HCT116 (cell line): Measurements from ENCODE around the gene EPHB2. TPM values are rescaled to one million over a fixed set of nuclear protein-coding genes. Genes with fewer than 3 reads are reported as not detected.

ENCODE experiments used
- ATAC-seq: fragments of 200-7000 bp; cut with Tn5 transposase; 2 replicates; pipeline ENCODE4 v1.9.1; 2020; ENCODE audit warnings: mild to moderate bottlenecking, moderate library complexity
- BruUV-seq: library from RNA; stranded (reverse); fragments of 400-500 nt; replicated peaks from 2 replicates; lab custom pipeline; 2021; lab: Mats Ljungman, UMichigan
- CTCF ChIA-PET: fragments of 300-600 bp; sonication (Branson Sonifier 250); formaldehyde crosslinking; loops from one replicate; lab custom pipeline; 2021; ENCODE audit warnings: antibody characterized with exemption; lab: Charles Lee
- POLR2A ChIA-PET: fragments of 300-600, 350-600 bp; sonication (Branson Sonifier 250); formaldehyde crosslinking; loops from one replicate; lab custom pipeline; 2021; ENCODE audit warnings: antibody characterized with exemption; lab: Charles Lee
- RAD21 ChIA-PET, 2 experiments: fragments of 300-600 bp; sonication (Branson Sonifier 250); formaldehyde crosslinking; loops; one replicate each; lab custom pipeline; 2023; ENCODE audit warnings: low total read pairs in 2 of 2; ENCODE audit not compliant: uncharacterized antibody in 2 of 2, unreplicated experiment in 2 of 2, low non-redundant PET in 1 of 2; lab: Charles Lee
- DNase-seq: peaks from one replicate; pipeline ENCODE4 v3.0.0-alpha.2; 2010; ENCODE audit warnings: low read depth, low spot score
- H2AFZ ChIP-seq: fragments of 200-600 bp; shearing (Covaris generic), sonication (generic); 2 replicates; pipeline ENCODE4 v1.6.1; 2017; ENCODE audit warnings: low read depth, mixed run types, mixed read lengths, antibody characterized with exemption, low read length; ENCODE audit not compliant: poor library complexity, severe bottlenecking
- H3K27ac ChIP-seq: 2 replicates; pipeline ENCODE4 v1.5.1; 2012; ENCODE audit warnings: low read depth, low read length
- H3K27me3 ChIP-seq: fragments of 200-600 bp; sonication (generic); 2 replicates; pipeline ENCODE4 v1.6.1; 2016; ENCODE audit warnings: mixed run types, low read length, mixed read lengths; ENCODE audit not compliant: insufficient read depth
- H3K36me3 ChIP-seq, 2 experiments: fragments of 200-500 bp in 1 of 2; fragments of 200-600 bp in 1 of 2; sonication (Bioruptor generic) in 1 of 2; sonication (generic) in 1 of 2; 2 replicates each; pipeline versions ENCODE4 v1.5.1 to v1.6.1; 2014 to 2016; ENCODE audit warnings: low read length in 2 of 2, inconsistent platforms in 1 of 2, mixed read lengths in 1 of 2, mixed run types in 1 of 2; ENCODE audit not compliant: insufficient read depth in 2 of 2, control insufficient read depth in 1 of 2
- H3K4me1 ChIP-seq, 2 experiments: fragments of 200-600 bp in 1 of 2; sonication (generic) in 1 of 2; 2 replicates each; pipeline versions ENCODE4 v1.5.1 to v1.6.1; 2012 to 2017; ENCODE audit warnings: low read length in 2 of 2, inconsistent platforms in 1 of 2, mild to moderate bottlenecking in 1 of 2, mixed read lengths in 1 of 2, mixed run types in 1 of 2, moderate library complexity in 1 of 2; ENCODE audit not compliant: insufficient read depth in 2 of 2, control insufficient read depth in 1 of 2
- H3K4me2 ChIP-seq: fragments of 200-600 bp; sonication (generic); 2 replicates; pipeline ENCODE4 v1.6.1; 2017; ENCODE audit warnings: mixed run types, low read length, mixed read lengths
- H3K4me3 ChIP-seq, 2 experiments: fragments of 200-600 bp in 1 of 2; sonication (generic) in 1 of 2; replicated peaks in 1 of 2; 2 replicates each; pipeline ENCODE4 v1.5.1; 2011 to 2016; ENCODE audit warnings: low read length in 2 of 2, control low read depth in 1 of 2, low read depth in 1 of 2, mild to moderate bottlenecking in 1 of 2, mixed read lengths in 1 of 2, mixed run types in 1 of 2
- H3K79me2 ChIP-seq: fragments of 200-600 bp; sonication (generic); 2 replicates; pipeline ENCODE4 v1.6.1; 2017; ENCODE audit warnings: mild to moderate bottlenecking, mixed run types, low read length, moderate library complexity, mixed read lengths; ENCODE audit not compliant: insufficient read depth
- H3K9ac ChIP-seq: fragments of 200-600 bp; sonication (generic); 2 replicates; pipeline ENCODE4 v1.6.1; 2016; ENCODE audit warnings: low read length, mixed read lengths
- H3K9me2 ChIP-seq: fragments of 200-600 bp; sonication (generic), shearing (Covaris generic); 2 replicates; pipeline ENCODE4 v1.6.1; 2017; ENCODE audit warnings: mixed run types, mild to moderate bottlenecking, moderate library complexity; ENCODE audit not compliant: insufficient read depth
- H3K9me3 ChIP-seq, 2 experiments: fragments of 200-500 bp in 1 of 2; fragments of 200-600 bp in 1 of 2; sonication (Bioruptor generic) in 1 of 2; sonication (generic) in 1 of 2; 2 replicates each; pipeline ENCODE4 v1.6.1; 2014 to 2017; ENCODE audit warnings: low read length in 2 of 2, mixed read lengths in 2 of 2, inconsistent platforms in 1 of 2, low read depth in 1 of 2, mild to moderate bottlenecking in 1 of 2, mixed run types in 1 of 2, moderate library complexity in 1 of 2; ENCODE audit not compliant: control insufficient read depth in 1 of 2, insufficient read depth in 1 of 2
- H4K20me1 ChIP-seq: fragments of 200-600 bp; sonication (generic), shearing (Covaris generic); 2 replicates; pipeline ENCODE4 v1.6.1; 2017; ENCODE audit warnings: mixed run types, mild to moderate bottlenecking, moderate library complexity; ENCODE audit not compliant: insufficient read depth
- CBX3 ChIP-seq: IDR thresholded peaks from 2 replicates; pipeline ENCODE4 v1.6.1; 2012; ENCODE audit warnings: low read depth
- CEBPB ChIP-seq: IDR thresholded peaks from 2 replicates; pipeline ENCODE4 v1.6.1; 2012; ENCODE audit warnings: low read depth
- CTCF ChIP-seq, 3 experiments: fragments of 200-600 bp in 1 of 3; sonication (generic) in 1 of 3; IDR thresholded peaks in 2 of 3; conservative IDR thresholded peaks in 1 of 3; 2 replicates each; pipeline ENCODE4 v1.5.1; 2012 to 2017; ENCODE audit warnings: low read depth in 2 of 3, low read length in 2 of 3, antibody characterized with exemption in 1 of 3, borderline replicate concordance in 1 of 3, control low read depth in 1 of 3, mild to moderate bottlenecking in 1 of 3, mixed read lengths in 1 of 3, mixed run types in 1 of 3, moderate library complexity in 1 of 3; ENCODE audit not compliant: insufficient read depth in 1 of 3
- ELF1 ChIP-seq: IDR thresholded peaks from 2 replicates; pipeline ENCODE4 v1.6.1; 2012; ENCODE audit warnings: low read depth, borderline replicate concordance
- EZH2phosphoT487 ChIP-seq: fragments of 200-600 bp; IDR thresholded peaks from 2 replicates; pipeline ENCODE4 v1.6.1; 2018; ENCODE audit warnings: antibody characterized with exemption, borderline replicate concordance
- FOSL1 ChIP-seq: IDR thresholded peaks from 2 replicates; pipeline ENCODE4 v1.6.1; 2012; ENCODE audit warnings: low read depth
- JUND ChIP-seq: IDR thresholded peaks from 2 replicates; pipeline ENCODE4 v1.6.1; 2012
- POLR2A ChIP-seq: IDR thresholded peaks from 2 replicates; pipeline ENCODE4 v1.7.0; 2011; ENCODE audit warnings: borderline replicate concordance; ENCODE audit not compliant: insufficient read depth, insufficient read length; ENCODE audit errors: extremely low read depth
- POLR2AphosphoS5 ChIP-seq: IDR thresholded peaks from 2 replicates; pipeline ENCODE4 v1.6.1; 2011; ENCODE audit warnings: mild to moderate bottlenecking, low read depth, low read length, moderate library complexity
- RAD21 ChIP-seq: IDR thresholded peaks from 2 replicates; pipeline ENCODE4 v1.6.1; 2012; ENCODE audit warnings: low read depth, mild to moderate bottlenecking
- SIN3A ChIP-seq: IDR thresholded peaks from 2 replicates; pipeline ENCODE4 v1.6.1; 2012; ENCODE audit warnings: low read depth
- SRF ChIP-seq: IDR thresholded peaks from 2 replicates; pipeline ENCODE4 v1.6.1; 2012; ENCODE audit warnings: low read depth
- TCF7L2 ChIP-seq: IDR thresholded peaks from 2 replicates; pipeline ENCODE4 v1.7.0; 2011; ENCODE audit warnings: borderline replicate concordance, inconsistent platforms; ENCODE audit not compliant: insufficient read depth, insufficient read length; ENCODE audit errors: extremely low read depth
- YY1 ChIP-seq: IDR thresholded peaks from 2 replicates; pipeline ENCODE4 v1.6.1; 2011; ENCODE audit warnings: low read length, low read depth, moderate library complexity, mild to moderate bottlenecking; ENCODE audit not compliant: insufficient replicate concordance; ENCODE audit errors: extremely low read depth
- ZBTB33 ChIP-seq: IDR thresholded peaks from 2 replicates; pipeline ENCODE4 v1.6.1; 2011; ENCODE audit warnings: mild to moderate bottlenecking, low read length, moderate library complexity; ENCODE audit not compliant: insufficient replicate concordance; ENCODE audit errors: extremely low read depth
- intact Hi-C: fragments of 100-400 bp; cut with micrococcal nuclease; formaldehyde crosslinking; loops from 2 replicates; pipeline ENCODE4 v1.10.0; 2022
- total RNA-seq: library from RNA; stranded (reverse); gene quantifications from one replicate; pipeline ENCODE4 v1.2.1, GENCODE V29; 2021; ENCODE audit not compliant: unreplicated experiment

The EPHB2 gene
- total RNA-seq, 1 experiment from 2014 or later, result 19.5 TPM

GRCh38 chr1:22731924-22732720, 21.5 kb downstream of the EPHB2 start:
- no peak overlapping the region for H3K9ac ChIP-seq
- no peak overlapping the region for H3K4me3 ChIP-seq
- H3K27me3 ChIP-seq, result no peaks in the 10 kb centered on the region
- H3K79me2 ChIP-seq, result no peaks in the 10 kb centered on the region
- no peak for ATAC-seq
- DNase-seq, result no peak
- no peaks in the 10 kb centered on the region for H3K36me3 ChIP-seq
- ChIA-PET CTCF (interaction anchor here (1.2 kb wide), 1 partner anchor 28 kb away, joined by 3 read pairs; no protein-coding TSS in a partner anchor), RAD21 (no interaction called here), POLR2A (no interaction called here)
- intact Hi-C loops, result no loop called here
- BruUV-seq, result no TSS peak
- no peak overlapping the region for H3K4me2 ChIP-seq
- H3K27ac ChIP-seq, result no peak overlapping the region
- no peak for TF ChIP-seq TCF7L2
- TF ChIP-seq ELF1, result no peak
- no peak for TF ChIP-seq FOSL1
- no peak for TF ChIP-seq POLR2AphosphoS5
- no peak for TF ChIP-seq CTCF (IDR thresholded peaks at IDR 0.05 in 2 of 3, conservative IDR thresholded peaks at IDR 0.05 in 1 of 3; ENCODE audit: borderline replicate concordance in 1 of 3, insufficient read depth in 1 of 3, low read depth in 2 of 3, low read length in 2 of 3)
- TF ChIP-seq ZBTB33, result no peak
- no peak for TF ChIP-seq POLR2A
- TF ChIP-seq YY1, result no peak
- TF ChIP-seq RAD21, result no peak
- no peak for TF ChIP-seq EZH2phosphoT487
- no peak for TF ChIP-seq CEBPB
- TF ChIP-seq CBX3, result no peak
- TF ChIP-seq SRF, result no peak
- TF ChIP-seq SIN3A, result no peak
- no peak for TF ChIP-seq JUND
- H2AFZ ChIP-seq, result no peak overlapping the region
- H3K4me1 ChIP-seq, result peaks cover 4 to 12% of the 10 kb centered on the region in 2 experiments; a peak in 3 of 4 replicates
- H3K9me3 ChIP-seq, result no peaks in the 10 kb centered on the region
- no peaks in the 10 kb centered on the region for H3K9me2 ChIP-seq
- H4K20me1 ChIP-seq, result no peaks in the 10 kb centered on the region
